Measurements from ENCODE around the gene C16orf46.

Gene C16orf46

GRCh38 chr16:81014672-81015071, 62.4 kb downstream of the C16orf46 start:
- ATAC-seq (no peak), DNase-seq (no peak)

DNA sequence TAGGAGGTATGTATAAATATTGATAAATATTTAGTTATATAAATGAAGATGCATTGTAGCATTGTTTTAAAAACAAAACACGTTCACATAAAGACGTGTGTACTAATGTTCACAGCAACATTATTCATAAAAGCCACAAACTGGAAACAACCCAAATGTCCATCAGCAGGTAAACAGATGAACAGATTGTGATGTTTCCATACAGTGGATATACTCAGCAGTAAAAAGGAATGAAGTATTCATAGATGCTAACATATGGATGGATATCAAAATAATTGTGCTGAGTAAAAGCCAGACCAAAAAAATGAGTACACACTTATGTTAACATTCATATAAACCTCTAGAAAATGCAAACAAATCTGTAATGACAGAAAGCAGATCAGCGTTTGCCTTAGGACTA, 64.1 kb downstream of the C16orf46 start:
- ATAC-seq (no peak), DNase-seq (no peak)
